ENCODE results near the gene FLYWCH1.

Gene FLYWCH1, protein sequence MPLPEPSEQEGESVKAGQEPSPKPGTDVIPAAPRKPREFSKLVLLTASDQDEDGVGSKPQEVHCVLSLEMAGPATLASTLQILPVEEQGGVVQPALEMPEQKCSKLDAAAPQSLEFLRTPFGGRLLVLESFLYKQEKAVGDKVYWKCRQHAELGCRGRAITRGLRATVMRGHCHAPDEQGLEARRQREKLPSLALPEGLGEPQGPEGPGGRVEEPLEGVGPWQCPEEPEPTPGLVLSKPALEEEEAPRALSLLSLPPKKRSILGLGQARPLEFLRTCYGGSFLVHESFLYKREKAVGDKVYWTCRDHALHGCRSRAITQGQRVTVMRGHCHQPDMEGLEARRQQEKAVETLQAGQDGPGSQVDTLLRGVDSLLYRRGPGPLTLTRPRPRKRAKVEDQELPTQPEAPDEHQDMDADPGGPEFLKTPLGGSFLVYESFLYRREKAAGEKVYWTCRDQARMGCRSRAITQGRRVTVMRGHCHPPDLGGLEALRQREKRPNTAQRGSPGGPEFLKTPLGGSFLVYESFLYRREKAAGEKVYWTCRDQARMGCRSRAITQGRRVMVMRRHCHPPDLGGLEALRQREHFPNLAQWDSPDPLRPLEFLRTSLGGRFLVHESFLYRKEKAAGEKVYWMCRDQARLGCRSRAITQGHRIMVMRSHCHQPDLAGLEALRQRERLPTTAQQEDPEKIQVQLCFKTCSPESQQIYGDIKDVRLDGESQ
- total RNA-seq = 81.4 to 122 (median 102) reads per million in 4 donors

DNA sequence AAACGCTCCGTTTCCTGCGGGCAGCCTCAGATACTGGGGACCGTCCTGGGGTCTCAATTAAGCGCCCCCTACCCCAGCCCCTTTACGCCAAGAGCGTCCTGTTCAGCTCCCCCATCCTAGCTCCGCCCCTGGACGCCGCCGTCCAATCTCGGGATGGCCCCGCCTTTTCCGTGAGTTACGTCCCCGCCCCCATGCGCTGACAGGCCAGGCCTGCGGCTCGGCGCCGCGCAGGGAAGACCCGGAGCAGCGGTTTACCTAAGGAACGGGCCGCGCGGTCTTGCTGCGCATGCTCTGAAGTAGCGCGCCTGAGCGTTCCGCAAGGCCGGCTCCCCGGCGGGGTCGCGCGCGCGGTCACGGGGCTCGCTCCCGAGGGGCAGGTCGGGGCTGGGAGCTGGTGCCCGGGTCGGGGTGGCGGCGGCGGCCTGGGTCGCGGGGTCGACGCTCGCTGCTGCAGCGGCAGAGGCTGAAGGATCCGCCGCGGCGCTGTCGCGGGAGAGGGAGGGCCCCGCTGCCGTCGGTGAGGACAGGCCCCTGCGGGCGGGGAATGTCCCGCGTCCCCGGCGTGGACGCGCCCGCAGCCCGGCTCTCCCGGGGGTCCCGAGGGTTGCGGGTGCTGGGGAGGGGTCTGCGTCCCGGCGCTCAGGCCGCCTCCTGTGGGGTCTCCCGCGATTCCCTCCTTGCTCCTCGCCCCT, at the start of gene FLYWCH1:
Gene FLYWCH1 (plus strand): TSS at position 294 of the 692 bp plus-strand sequence. CDS start 17,755 bp downstream, outside the sequence.
- DNase-seq = peak; percentile 94 to 99 (median 97)

DNA sequence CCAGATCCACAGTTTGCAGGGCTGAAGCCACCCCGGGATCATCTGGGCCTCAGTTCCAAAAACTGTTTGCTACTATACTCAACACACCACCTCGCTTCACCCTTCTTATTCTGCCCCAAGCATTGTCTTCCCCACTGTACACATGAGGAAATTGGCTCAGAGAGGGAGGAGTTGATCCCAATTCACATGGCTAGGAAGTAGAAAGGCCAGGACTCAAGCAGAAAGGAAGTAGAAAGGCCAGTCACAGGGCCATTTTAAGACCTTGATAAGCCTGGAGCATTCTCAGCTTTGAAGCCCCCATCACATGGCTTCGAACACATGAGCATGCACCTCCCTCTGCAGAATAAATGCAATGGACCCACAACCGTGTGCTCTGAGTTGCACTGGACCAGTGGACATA, 46.1 kb upstream of the FLYWCH1 start:
- no peak for DNase-seq

GRCh38 chr16:2866431-2866830, 45.3 kb upstream of the FLYWCH1 start:
- DNase-seq = no peak

GRCh38 chr16:2867661-2867986, 44.1 kb upstream of the FLYWCH1 start:
- DNase-seq = no peak

DNA sequence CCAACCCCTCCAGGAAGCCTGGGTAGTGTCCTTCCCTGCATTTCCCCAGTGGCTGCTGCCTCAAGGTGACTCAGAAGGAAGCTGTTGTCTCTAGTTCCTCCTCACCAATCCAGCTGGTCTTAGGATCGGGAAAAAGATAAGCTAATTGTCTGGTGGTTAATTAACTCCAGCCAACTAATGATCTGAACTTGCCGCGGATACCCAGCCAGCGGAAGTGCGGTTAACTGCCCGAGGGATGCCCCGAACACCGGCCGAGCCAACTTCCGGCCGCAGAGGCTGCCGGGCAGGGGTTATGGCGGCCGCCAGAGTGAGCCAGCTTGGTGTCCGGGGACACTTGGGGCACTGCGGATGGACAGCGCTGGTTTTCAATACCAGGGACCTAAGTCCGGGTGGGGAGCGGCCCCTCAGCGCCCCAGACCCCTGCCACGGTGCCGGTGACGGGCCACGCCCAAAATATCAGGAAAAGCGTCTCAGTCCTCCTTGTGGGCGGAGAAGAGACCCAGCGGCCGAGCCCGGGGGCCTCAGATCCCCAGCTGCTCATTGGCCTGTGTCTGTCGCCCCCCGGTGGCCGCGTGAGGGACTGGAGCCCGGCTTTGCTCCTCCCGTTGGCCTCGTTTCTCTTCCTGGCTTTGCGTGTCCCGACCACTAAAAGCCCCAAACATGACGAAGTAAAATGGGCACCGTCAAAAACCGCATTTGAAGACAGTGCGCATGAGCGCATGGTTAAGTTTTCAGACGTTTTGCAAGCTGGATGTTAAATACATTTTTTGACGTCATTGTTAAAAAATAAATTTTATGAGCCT, 43.5 kb upstream of the FLYWCH1 start:
- peak; percentile 85 to 95 (median 91) for DNase-seq

DNA sequence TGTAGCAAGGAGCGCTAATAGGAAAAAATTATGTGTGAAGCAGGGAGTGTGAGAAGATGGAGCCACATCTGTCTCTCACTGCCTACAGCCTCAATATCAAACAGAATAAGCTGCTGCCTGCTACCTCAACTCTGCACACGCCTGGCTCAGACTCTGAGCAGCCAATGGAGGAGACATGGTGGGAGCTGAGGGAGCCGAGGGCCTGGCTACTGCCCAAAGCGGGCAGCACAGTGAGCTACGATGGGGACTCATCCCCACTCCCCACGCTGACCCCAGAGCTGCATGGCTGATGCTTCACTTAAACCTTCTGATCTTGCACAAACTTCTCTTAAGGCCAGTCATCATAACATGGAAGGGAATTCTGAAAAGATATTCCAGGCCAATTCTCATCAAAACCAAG, 39.8 kb upstream of the FLYWCH1 start:
- no peak for DNase-seq

DNA sequence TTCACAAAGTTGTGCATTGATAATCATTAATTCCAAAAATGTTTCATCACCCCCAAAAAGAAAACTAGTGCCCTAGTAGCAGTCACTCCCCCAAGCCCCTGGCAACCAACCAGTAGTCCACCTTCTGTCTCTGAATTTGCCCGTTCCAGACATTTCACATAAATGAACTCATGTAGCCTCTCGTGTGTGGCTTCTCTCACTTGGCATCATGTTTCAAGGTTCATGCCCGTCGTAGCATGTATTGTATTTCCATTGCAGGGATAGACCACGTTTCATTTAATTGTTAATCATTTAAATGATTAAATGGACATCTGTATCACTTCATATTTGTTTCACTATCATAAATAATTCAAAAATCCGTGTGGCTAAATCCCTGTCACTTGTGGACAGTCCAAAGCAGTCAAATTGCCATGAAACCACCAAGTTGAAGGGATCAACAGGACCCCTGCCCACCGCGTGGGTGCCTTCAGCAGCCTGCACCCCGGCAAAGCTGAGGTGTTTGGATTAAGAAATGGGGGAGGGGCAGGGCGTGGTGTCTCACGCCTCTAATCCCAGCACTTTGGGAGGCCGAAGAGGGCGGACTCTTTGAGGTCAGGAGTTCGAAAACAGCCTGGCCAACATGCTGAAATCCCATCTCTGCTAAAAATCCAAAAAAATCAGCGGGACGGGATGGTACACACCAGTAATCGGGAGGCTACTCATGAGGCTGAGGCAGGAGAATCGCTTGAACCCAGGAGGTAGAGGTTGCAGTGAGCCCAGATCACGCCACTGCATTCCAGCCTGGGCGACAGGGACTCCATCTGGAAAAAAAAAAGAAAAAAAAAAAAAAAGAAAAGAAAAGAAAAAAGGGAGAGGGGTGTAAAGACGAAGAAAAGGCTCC, 37.5 kb upstream of the FLYWCH1 start:
- no peak for DNase-seq

GRCh38 chr16:2874912-2875362, 36.8 kb upstream of the FLYWCH1 start:
- peak; percentile 47 to 83 (median 58) for DNase-seq

DNA sequence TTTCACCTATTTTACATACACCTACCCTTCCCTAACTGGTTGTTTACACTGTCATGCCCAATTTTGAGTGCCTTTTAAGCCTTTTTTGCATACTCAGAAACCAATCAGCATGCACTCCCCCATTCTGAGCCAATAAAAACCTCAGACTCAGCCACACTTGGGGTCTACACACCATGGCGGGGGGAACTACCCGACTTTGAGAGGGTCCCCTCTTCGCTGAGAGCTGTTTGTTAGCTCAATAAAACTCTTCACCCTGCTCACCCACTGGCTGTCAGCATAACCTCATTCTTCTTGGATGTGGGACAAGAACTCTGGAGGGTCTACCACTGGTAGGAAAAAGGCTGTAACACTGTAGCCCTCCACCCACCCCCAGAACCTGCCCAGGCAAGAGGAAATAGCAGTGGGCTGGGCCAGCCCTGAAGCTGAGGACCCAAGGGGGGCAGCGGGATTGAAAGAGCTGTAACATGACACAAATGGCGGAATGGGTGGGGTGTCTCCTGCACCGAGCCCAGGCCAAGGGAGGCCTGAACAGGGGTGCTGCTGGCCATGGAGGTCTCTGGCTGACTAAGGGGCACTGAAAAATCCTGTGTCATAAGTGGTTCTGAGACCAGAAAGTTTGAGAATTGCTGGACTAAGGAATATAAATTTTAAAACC, 31.8 kb upstream of the FLYWCH1 start:
- DNase-seq = no peak

GRCh38 chr16:2881783-2882649, 29.7 kb upstream of the FLYWCH1 start:
- peak in 3 of 5 donors; percentile 31 to 37 (median 36) for DNase-seq

DNA sequence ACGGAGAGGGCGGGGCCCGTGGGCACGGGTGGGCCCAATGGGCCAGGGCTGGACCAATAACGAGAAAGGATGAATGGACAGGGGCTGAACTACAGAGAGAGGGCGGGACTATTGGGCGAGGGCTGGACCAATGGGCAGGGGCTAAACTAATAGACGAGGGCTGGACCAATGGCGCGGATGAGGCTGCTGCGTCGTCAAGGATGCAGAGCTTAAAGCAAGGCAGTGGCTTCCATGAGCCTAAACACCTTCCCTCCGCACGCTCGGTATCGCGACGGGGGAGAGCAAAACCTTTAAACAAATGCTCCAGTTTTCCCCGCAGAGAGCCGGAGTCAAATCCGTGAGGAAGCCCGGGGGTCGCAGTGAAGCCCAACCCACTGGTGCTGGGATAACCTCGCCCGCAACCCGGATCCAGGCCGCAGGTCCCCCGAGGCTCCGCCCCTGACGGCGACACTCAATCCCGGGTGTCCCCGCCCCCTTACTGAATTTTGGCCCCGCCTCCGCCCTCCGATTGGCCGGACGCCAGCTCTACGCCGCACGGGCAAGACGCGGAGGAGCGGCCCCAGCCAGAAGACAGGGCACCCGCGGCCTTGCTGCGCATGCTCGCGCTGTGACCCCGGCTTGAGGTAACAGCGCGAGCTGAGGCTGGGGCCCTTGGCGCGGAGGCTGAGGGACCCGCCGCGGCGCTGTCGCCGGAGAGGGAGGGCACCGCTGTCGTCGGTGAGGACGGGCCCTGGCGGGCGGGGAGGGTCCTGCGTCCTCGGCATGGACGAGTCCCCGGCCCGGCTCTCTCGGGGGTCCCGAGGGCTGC, 28.9 kb upstream of the FLYWCH1 start, which contains the start of gene FLYWCH2:
Gene FLYWCH2 (plus strand): TSS at position 566 of the 808 bp plus-strand sequence. CDS start 13,235 bp downstream, outside the sequence.
- DNase-seq = peak; percentile 97 to 99 (median 98)

- no peak for DNase-seq
Measured at GRCh38 chr16:2883458-2883908, 28.2 kb upstream of the FLYWCH1 start.

GRCh38 chr16:2884041-2884451, 27.7 kb upstream of the FLYWCH1 start:
- DNase-seq = no peak

GRCh38 chr16:2894231-2894630, 17.5 kb upstream of the FLYWCH1 start:
- DNase-seq = no peak

DNA sequence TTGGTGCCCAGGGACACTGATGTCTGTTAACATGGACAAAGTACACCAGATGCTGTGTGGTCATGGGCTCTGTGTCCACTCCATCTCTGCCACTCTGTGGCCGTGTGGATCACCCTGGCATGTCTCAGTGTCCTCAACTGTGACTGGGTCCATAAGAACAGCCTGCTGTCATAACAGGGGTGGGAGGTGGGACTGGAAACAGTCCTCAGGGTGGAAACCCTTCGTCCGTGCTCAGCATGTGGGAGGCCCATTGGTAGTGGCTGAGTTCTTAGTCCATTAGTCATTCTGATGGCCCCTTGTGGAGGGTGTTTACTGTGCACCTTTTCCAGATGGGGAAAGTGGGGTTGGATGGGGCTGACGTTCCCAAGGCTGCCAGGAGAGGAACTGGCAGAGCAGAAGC, 15.9 kb upstream of the FLYWCH1 start:
- no peak for DNase-seq

- DNase-seq = no peak
Measured at GRCh38 chr16:2896480-2897010, 15.2 kb upstream of the FLYWCH1 start.

- no peak for DNase-seq
Measured at GRCh38 chr16:2897110-2897509, 14.6 kb upstream of the FLYWCH1 start.

DNA sequence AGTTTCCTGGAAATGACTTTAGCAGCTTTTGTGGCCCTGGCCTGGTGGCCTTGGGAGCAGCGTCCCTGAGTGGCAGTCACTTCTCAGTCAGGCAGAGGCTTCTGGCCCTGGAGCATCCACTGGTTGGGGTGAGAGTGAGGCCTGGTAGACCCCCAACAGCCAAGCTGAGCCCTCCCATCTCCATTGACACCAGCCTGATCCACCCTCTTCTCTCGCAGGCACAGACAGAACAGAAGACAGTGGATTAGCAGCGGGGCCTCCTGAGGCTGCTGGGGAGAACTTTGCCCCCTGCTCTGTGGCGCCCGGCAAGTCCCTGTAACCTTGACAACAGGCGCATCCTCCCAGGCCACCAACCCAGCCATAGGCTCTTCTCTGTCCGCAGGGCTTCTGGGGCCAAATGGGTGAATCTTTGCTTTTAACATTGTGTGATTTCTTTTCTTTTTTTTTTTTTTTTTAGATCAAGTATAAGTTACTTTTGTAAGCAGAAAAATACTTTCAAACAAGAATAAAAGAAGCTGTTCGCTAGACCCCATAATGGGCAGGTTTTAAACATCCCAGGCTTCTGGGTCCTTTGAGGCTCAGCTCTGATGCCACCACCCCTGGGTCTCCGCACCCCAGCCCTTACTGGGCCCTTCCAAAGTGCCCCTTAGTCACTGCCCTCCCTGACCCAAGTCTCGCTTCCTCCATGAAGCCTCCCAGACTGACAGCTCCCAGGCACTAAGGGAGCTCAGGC, 12.7 kb upstream of the FLYWCH1 start:
- no peak for DNase-seq
